Activated naive CD4-positive, alpha-beta T cell treated with anti-CD3 and anti-CD28 coated beads for 36 hours (primary cell): ENCODE measurements around the gene LBR. TPM values are rescaled to one million over a fixed set of nuclear protein-coding genes. Genes with fewer than 3 reads are reported as not detected.

ENCODE experiments used
- CTCF ChIA-PET: fragments of 350-600 bp; sonication (Branson Sonifier 250); formaldehyde crosslinking; loops from one replicate; lab custom pipeline; 2021; ENCODE audit warnings: antibody characterized with exemption; lab: Charles Lee
- DNase-seq: peaks from one replicate; pipeline ENCODE4 v3.0.0-alpha.2; 2020
- H3K27ac Mint-ChIP-seq: one replicate; pipeline ENCODE4 v1.8.0; 2021; ENCODE audit warnings: mild to moderate bottlenecking, mixed read lengths
- H3K27me3 Mint-ChIP-seq: one replicate; pipeline ENCODE4 v1.8.0; 2021; ENCODE audit warnings: low read depth, mixed read lengths
- H3K36me3 Mint-ChIP-seq: one replicate; pipeline ENCODE4 v1.8.0; 2021; ENCODE audit warnings: low read depth, mixed read lengths
- H3K4me1 Mint-ChIP-seq: one replicate; pipeline ENCODE4 v1.8.0; 2021; ENCODE audit warnings: low read depth, mixed read lengths
- H3K4me3 Mint-ChIP-seq: one replicate; pipeline ENCODE4 v1.8.0; 2021; ENCODE audit warnings: mild to moderate bottlenecking, moderate library complexity, mixed read lengths
- H3K9me3 Mint-ChIP-seq: one replicate; pipeline ENCODE4 v1.8.0; 2021; ENCODE audit warnings: mixed read lengths
- intact Hi-C: fragments of 100-400 bp; cut with micrococcal nuclease; formaldehyde crosslinking; loops from one replicate; pipeline ENCODE4 v1.15.1; 2023
- total RNA-seq, 2 experiments: library from RNA; stranded (reverse); gene quantifications; one replicate each; pipeline ENCODE4 v1.2.3, GENCODE V29; 2021

The LBR gene
- total RNA-seq, 2 experiments from 2014 or later = 132 to 138 TPM

DNA sequence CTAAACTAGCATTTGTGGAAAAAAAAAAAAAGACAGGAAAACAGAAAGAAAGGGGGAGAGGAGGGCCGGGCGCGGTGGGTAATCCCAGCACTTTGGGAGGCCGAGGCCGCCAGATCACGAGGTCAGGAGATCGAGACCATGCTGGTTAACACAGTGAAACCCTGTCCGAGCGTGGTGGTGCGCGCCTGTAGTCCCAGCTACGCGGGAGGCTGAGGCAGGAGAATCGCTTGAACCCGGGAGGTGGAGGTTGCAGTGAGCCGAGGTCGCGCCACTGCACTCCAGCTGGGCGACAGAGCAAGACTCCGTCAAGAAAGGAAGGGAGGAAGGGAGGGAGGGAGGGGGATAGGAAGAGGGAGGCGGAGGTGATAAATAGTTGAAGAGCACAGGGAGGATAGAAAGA lies 54.7 kb downstream of the LBR start:
- H3K9me3 Mint-ChIP-seq = no peaks in the 10 kb centered on the region
- CTCF ChIA-PET = interaction anchor here (0.8 kb wide), 1 partner anchor 34 kb away, joined by 3 read pairs; no protein-coding TSS in a partner anchor
- H3K27ac Mint-ChIP-seq = no peak overlapping the region
- no peaks in the 10 kb centered on the region for H3K4me1 Mint-ChIP-seq
- H3K27me3 Mint-ChIP-seq = no peaks in the 10 kb centered on the region
- DNase-seq = no peak
- H3K36me3 Mint-ChIP-seq = no peaks in the 10 kb centered on the region
- intact Hi-C loops = no loop called here
- H3K4me3 Mint-ChIP-seq = no peak overlapping the region

DNA sequence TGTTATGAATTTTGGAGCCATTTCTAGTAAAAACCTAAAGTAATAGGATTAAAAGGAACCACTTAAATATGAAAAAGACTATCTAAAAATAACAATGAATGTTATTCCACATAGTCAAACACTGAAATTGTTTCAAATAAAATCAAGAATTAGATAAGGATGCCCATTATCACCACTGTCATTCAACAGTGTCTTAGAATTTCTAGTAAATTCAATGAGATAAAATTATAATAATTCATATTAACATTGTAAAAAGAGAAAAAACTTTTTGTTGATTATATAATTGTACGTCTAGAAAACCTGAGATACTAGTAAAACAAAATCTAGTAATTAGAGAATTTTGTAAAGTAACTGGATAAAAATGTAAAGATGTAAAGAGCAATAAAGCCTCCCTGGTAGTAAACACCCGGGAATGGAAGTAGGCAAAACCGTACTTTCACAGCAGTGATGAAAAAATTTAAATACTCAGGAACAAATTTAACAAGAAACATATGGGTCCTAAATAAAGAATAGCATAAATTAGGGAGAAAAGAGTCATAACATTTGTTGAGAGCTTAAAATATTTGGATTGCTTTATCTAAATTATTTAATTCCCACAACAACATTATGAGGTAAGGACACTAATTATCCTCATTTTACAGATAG lies 56.4 kb downstream of the LBR start:
- Mint-ChIP-seq H3K4me1 (no peaks in the 10 kb centered on the region), H3K4me3 (no peak overlapping the region), H3K9me3 (no peaks in the 10 kb centered on the region), H3K36me3 (no peaks in the 10 kb centered on the region), H3K27me3 (no peaks in the 10 kb centered on the region), H3K27ac (no peak overlapping the region)
- no peak for DNase-seq
- CTCF ChIA-PET = no interaction called here
- intact Hi-C loops = no loop called here

DNA sequence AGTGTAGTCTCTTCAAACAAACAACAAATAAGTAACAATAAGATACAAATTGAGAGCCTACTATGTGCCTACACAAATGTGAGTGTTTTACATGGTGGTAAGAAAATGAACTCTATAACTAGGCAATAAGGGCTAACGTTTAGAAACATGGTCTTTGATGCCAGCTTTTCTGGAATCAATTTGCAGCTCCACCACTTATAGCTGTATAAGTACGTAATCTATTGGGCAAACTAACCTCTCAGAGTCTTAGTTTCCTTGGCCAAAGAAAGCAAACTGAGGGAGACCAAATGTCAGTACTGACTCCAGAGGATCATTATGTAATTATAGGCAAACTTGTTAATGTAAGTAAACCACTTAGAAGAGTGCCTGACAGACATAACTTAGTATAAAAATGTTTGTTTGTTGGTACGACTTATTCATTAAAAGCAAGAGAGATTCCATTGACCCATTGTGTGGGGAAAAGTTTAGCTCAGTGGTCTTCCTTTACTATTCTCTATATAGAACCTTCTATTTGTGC lies 59.7 kb downstream of the LBR start:
- intact Hi-C loops = no loop called here
- Mint-ChIP-seq H3K27me3 (no peaks in the 10 kb centered on the region), H3K4me3 (no peak overlapping the region), H3K27ac (no peak overlapping the region), H3K36me3 (no peaks in the 10 kb centered on the region), H3K4me1 (no peaks in the 10 kb centered on the region), H3K9me3 (no peaks in the 10 kb centered on the region)
- CTCF ChIA-PET = no interaction called here
- no peak for DNase-seq

DNA sequence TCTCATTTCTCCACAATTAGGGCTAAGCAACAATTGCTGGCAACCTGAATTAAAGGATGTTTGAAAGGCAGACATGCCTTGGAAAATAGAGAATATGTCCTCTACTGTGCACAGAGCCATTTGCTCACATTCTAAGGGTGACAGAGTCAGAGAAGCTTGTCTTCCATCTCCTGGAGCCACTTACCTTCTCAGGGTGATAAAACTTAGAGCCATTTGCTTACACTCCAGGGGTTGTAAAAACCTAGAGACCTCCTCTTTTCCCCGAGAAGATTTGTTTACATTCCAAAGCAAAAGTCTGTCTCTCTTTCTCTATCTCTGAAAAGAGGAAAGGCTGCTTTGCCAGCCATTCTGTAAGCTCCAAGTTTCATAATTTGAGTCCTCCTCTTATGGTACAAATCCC lies 61.3 kb downstream of the LBR start:
- Mint-ChIP-seq H3K27ac (no peak overlapping the region), H3K9me3 (no peaks in the 10 kb centered on the region), H3K27me3 (no peaks in the 10 kb centered on the region), H3K36me3 (no peaks in the 10 kb centered on the region), H3K4me3 (no peak overlapping the region), H3K4me1 (no peaks in the 10 kb centered on the region)
- CTCF ChIA-PET = no interaction called here
- no peak for DNase-seq
- intact Hi-C loops = no loop called here

DNA sequence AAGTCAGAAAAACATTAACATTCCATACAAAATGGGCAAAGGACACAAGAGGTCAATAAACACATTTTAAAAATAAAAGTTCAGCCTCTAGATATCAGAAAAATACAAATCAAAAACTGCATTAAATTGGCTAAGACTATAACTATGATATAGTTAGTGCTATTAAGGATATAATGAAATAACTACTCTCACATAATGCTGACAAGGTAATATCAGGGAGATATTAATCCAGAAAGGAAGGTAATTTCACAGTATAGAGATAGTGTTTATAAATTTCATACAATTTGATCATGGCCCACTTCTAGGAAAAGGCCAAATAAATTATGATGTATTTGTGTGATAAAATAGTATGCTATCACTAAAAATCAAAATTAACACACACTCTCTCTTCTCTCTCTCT lies 61.8 kb downstream of the LBR start:
- Mint-ChIP-seq H3K9me3 (no peaks in the 10 kb centered on the region), H3K27me3 (no peaks in the 10 kb centered on the region), H3K36me3 (no peaks in the 10 kb centered on the region), H3K4me3 (no peak overlapping the region), H3K4me1 (no peaks in the 10 kb centered on the region), H3K27ac (no peak overlapping the region)
- no peak for DNase-seq
- intact Hi-C loops = no loop called here
- CTCF ChIA-PET = no interaction called here

DNA sequence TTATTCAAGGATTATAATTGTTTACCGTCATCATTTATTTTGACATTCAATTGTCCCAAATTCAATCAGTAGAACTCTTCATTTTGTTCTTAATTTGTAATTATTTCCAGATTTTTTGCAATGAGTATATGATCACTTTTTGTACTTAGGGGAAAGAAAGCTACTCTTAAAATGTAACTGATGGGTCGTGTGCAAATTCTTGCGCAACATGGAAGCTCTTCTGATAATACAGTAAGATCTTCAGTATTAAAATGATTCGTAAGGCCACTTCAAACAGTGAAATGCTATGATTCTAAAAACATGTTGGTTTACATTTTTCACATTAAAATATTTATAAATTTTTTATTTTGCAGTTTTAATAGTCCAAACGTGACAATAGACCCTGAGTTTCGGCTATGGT lies 63.4 kb downstream of the LBR start:
- intact Hi-C loops = no loop called here
- DNase-seq = no peak
- Mint-ChIP-seq H3K27ac (no peak overlapping the region), H3K36me3 (no peaks in the 10 kb centered on the region), H3K4me1 (no peaks in the 10 kb centered on the region), H3K9me3 (no peaks in the 10 kb centered on the region), H3K27me3 (peaks cover 3% of the 10 kb centered on the region), H3K4me3 (no peak overlapping the region)
- CTCF ChIA-PET = interaction anchor here (0.7 kb wide), 1 partner anchor 427 kb away, joined by 3 read pairs; no protein-coding TSS in a partner anchor

DNA sequence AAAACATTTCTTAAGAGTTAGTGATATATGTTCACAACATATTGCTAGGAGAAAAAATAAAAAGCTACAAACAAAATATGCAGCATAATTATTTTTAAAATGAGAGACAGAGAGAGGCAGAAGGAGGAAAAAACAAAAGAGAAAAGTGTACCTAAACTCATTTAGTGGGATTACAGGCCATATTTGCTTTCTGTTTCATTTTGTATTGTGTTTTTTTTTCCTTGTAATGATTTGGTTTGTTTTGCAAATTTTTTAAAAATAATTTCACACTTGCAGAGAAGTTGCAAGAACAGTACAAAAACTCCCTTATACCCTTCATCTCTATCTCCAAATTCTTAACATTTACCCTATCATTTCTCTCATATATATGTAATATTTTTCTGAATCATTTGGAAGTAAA lies 65.0 kb downstream of the LBR start:
- H3K27me3 Mint-ChIP-seq = peaks cover 7% of the 10 kb centered on the region

DNA sequence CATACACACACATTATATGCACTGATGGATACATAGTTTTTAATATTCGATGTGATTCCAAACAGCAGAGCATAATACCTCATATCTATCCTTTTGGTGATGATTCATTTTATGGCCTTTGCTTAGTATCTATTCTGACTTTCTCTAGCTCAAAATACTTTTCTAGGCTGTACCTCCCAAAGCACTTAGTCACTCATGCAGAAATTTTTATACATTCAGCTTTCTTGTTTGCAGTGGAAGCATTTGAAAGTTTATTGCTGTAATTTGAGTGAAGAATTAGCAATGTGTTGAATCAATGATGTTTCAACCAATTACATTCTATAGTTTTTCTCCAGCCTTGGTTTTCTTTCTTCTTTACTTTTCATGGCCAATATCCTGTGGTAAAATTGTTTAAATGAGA lies 66.7 kb downstream of the LBR start:
- Mint-ChIP-seq H3K4me3 (no peak overlapping the region), H3K4me1 (no peaks in the 10 kb centered on the region), H3K9me3 (no peaks in the 10 kb centered on the region), H3K27me3 (peaks cover 7% of the 10 kb centered on the region), H3K36me3 (no peaks in the 10 kb centered on the region), H3K27ac (no peak overlapping the region)
- intact Hi-C loops = no loop called here
- DNase-seq = no peak
- CTCF ChIA-PET = interaction anchor here (1.3 kb wide), 1 partner anchor 42 kb away, joined by 3 read pairs; no protein-coding TSS in a partner anchor

More for the DNA sequence above, 65.0 kb downstream of the LBR start:
- H3K4me1 Mint-ChIP-seq = no peaks in the 10 kb centered on the region
- H3K27ac Mint-ChIP-seq = no peak overlapping the region
- no peak for DNase-seq
- CTCF ChIA-PET = interaction anchor here (0.9 kb wide), 1 partner anchor 29 kb away, joined by 3 read pairs; no protein-coding TSS in a partner anchor
- intact Hi-C loops = no loop called here
- no peak overlapping the region for H3K4me3 Mint-ChIP-seq
- no peaks in the 10 kb centered on the region for H3K36me3 Mint-ChIP-seq
- H3K9me3 Mint-ChIP-seq = no peaks in the 10 kb centered on the region

DNA sequence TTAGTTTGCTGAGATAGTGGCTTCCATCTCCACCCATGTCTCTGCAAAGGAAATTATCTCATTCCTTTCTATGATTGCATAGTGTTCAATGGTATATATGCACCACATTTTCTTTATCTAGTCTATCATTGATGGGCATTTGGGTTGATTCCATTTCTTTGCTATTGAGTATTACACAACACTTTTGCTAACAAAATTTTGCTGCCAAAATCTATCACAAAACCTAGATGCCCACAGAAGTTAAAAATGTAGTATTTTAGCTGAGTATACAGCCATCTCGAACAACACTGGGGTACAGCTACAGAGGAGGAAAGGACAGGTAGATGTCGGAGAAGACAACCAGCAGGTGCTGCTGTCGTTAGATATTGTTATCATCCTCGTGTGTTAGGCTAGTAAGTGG lies 67.7 kb downstream of the LBR start:
- Mint-ChIP-seq H3K27ac (no peak overlapping the region), H3K9me3 (no peaks in the 10 kb centered on the region), H3K36me3 (no peaks in the 10 kb centered on the region), H3K27me3 (peaks cover 10% of the 10 kb centered on the region), H3K4me1 (no peaks in the 10 kb centered on the region), H3K4me3 (no peak overlapping the region)
- DNase-seq = no peak
- CTCF ChIA-PET = no interaction called here
- intact Hi-C loops = no loop called here

DNA sequence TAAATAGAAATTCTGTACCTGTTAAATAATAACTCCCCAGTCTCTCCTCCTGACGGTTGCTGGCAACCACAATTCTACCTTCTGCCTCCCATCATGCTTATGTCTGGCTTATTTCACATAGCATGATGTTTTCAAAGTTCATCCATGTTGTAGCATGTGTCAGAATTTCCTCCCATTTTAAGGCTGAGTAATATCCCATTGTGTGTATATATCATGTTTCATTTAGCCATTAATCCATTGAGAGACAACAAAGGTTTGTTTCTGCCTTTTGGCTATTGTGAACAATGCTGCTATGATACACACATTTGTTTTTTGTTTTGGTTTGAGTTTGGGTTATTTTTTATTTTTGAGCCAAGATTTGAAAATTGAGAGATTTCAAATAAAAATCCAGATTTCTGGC lies 72.0 kb downstream of the LBR start:
- Mint-ChIP-seq H3K4me1 (no peaks in the 10 kb centered on the region), H3K27ac (no peak overlapping the region), H3K4me3 (no peak overlapping the region), H3K9me3 (no peaks in the 10 kb centered on the region), H3K27me3 (peaks cover 10% of the 10 kb centered on the region), H3K36me3 (no peaks in the 10 kb centered on the region)
- CTCF ChIA-PET = no interaction called here
- intact Hi-C loops = no loop called here
- DNase-seq = no peak

DNA sequence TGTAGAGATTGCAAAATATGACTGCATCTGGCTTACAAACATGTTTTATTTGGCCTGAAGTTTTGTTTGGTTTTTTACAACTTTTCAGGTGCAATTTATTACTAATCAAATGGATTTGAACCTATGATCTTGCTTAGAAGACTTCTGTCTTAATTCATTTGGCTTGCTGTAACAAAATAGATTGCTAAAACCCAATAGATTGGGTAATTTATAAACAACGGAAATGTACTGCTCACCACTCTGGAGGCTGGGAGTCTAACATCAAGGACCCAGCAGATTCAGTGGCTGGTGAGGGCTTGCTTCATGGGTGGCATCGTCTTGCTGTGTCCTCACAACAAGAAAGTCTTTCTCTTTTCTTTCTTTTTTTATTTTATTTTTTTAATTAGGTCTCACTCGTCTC lies 72.9 kb downstream of the LBR start:
- H3K4me1 Mint-ChIP-seq = no peaks in the 10 kb centered on the region
- CTCF ChIA-PET = no interaction called here
- H3K4me3 Mint-ChIP-seq = no peak overlapping the region
- H3K27ac Mint-ChIP-seq = no peak overlapping the region
- intact Hi-C loops = no loop called here
- no peaks in the 10 kb centered on the region for H3K36me3 Mint-ChIP-seq
- no peak for DNase-seq
- peaks cover 9% of the 10 kb centered on the region for H3K27me3 Mint-ChIP-seq
- H3K9me3 Mint-ChIP-seq = no peaks in the 10 kb centered on the region
